Measurements from ENCODE around the gene NPAS3.

- no peak for TF ChIP-seq CTCF (IDR thresholded peaks at IDR 0.05; ENCODE audit: extremely low read depth in 1 of 2, insufficient read depth in 1 of 2, low read depth in 1 of 2, low read length in 2 of 2)
- TF ChIP-seq POLR2AphosphoS5 (IDR thresholded peaks at IDR 0.05; ENCODE audit: insufficient read depth, low read depth, low read length): no peak
- no peak for TF ChIP-seq POLR2A (IDR thresholded peaks at IDR 0.05; ENCODE audit: low read depth, low read length)
- TF ChIP-seq GATA2 (IDR thresholded peaks at IDR 0.05; ENCODE audit: insufficient read depth, insufficient read length, low read depth, low read length): no peak
Observed at GRCh38 chr14:32980178-32980901, 41.7 kb downstream of the NPAS3 start.

Data from endothelial cell of umbilical vein (primary cell).